GM06990 (cell line): ENCODE data around the gene EXOC2.

ENCODE experiments used
- DNase-seq: peaks from one replicate; pipeline ENCODE4 v3.0.0-alpha.2; 2011; ENCODE audit not compliant: insufficient read length; ENCODE audit errors: extremely low read depth
- H3K27me3 ChIP-seq: replicated peaks from 2 replicates; pipeline ENCODE4 v1.6.0; 2011; ENCODE audit warnings: low read length; ENCODE audit not compliant: control insufficient read depth, insufficient read depth
- H3K36me3 ChIP-seq: 2 replicates; pipeline ENCODE4 v1.5.1; 2011; ENCODE audit warnings: low read length; ENCODE audit not compliant: control insufficient read depth, insufficient read depth
- H3K4me3 ChIP-seq: replicated peaks from 2 replicates; pipeline ENCODE4 v1.5.1; 2011; ENCODE audit warnings: low read depth, mild to moderate bottlenecking, control low read depth, low read length
- CTCF ChIP-seq: IDR thresholded peaks from 2 replicates; pipeline ENCODE4 v1.5.1; 2011; ENCODE audit warnings: low read length, control low read depth, mild to moderate bottlenecking, inconsistent platforms; ENCODE audit not compliant: insufficient read depth, poor library complexity, severe bottlenecking

EXOC2 gene

GRCh38 chr6:711925-712324 is 19.0 kb upstream of the EXOC2 start:
- H3K36me3 ChIP-seq: no peaks in the 10 kb centered on the region
- H3K4me3 ChIP-seq: no peak overlapping the region; the same call in 1 of the 2 replicates
- H3K27me3 ChIP-seq: no peaks in the 10 kb centered on the region
- TF ChIP-seq CTCF: no peak
- DNase-seq: no peak

- no peaks in the 10 kb centered on the region for H3K36me3 ChIP-seq
- H3K4me3 ChIP-seq: peak overlapping the region; percentile 67
- no peak for TF ChIP-seq CTCF
- no peaks in the 10 kb centered on the region for H3K27me3 ChIP-seq
- peak; percentile 77 for DNase-seq
Measured at GRCh38 chr6:710601-711571, 17.9 kb upstream of the EXOC2 start.

DNA sequence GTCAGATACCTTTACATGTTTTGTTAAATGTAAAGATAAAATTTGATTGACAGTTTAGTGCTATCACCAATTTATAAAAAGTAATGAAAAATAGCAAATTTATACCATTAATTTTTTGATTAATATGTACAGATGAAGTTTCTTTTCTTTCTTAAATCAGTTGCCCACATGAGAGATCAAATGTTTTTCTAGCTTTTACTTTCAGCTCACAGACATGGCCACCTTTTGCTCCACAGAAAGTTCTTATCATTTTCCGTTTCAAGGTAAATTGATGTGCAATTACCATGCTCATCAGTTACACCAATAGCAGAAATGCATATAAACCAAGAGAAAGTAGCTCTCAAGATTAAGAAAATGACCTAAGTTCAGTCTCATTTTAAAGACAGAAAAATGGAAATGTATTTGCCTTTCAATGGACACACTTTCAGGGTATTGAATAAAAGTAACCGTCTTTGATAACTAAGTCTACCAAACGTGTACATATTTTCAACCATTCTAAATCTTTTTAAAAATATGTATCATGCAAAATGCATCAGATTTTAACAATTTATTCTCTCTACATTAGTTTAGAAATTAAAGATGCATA is 16.6 kb upstream of the EXOC2 start:
- no peak for DNase-seq
- TF ChIP-seq CTCF: no peak
- H3K36me3 ChIP-seq: no peaks in the 10 kb centered on the region
- H3K27me3 ChIP-seq: no peaks in the 10 kb centered on the region
- no peak overlapping the region for H3K4me3 ChIP-seq

DNA sequence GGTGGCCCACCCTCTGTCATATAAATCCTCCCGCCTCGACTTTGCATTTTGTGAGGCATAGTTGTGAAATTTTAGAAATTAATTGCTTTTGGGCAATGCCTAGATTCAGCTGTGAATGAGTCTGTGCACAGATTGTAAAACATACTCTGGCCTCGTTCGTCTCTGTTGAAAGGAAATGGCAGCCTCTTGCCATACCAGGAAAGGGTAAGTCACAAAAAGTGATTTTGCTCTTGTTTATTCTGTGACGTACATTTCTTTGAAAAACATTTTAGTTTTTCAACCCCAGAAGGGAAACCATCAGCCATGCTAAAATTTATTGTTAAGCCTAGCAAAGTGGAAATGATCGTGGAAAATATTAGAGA is 15.3 kb upstream of the EXOC2 start:
- no peak for DNase-seq
- H3K36me3 ChIP-seq: no peaks in the 10 kb centered on the region
- H3K4me3 ChIP-seq: no peak overlapping the region
- no peaks in the 10 kb centered on the region for H3K27me3 ChIP-seq
- TF ChIP-seq CTCF: no peak

- no peak overlapping the region for H3K4me3 ChIP-seq
- TF ChIP-seq CTCF: no peak
Measured at GRCh38 chr6:707576-708236, 14.8 kb upstream of the EXOC2 start.

More at GRCh38 chr6:707576-708236, 14.8 kb upstream of the EXOC2 start:
- H3K27me3 ChIP-seq: no peaks in the 10 kb centered on the region
- no peak for DNase-seq
- H3K36me3 ChIP-seq: no peaks in the 10 kb centered on the region
